Lower leg skin (tissue), 4 donors: Measurements from ENCODE around the gene WFIKKN1. TPM values are rescaled to one million over a fixed set of nuclear protein-coding genes. Genes with fewer than 3 reads are reported as not detected.

ENCODE experiments used
- total RNA-seq, 4 donors: library from RNA; depleted of rRNA; stranded (reverse); fragments of >200 nt; gene quantifications; one replicate each; pipeline ENCODE4 v1.1.0, GENCODE V29; 2016

WFIKKN1 gene
- total RNA-seq, 4 donors from 2014 or later, result 1.3 to 5.0 (median 2.8) TPM

Other genes with a start within 250 kb of the WFIKKN1 start
- 10 to 100 TPM; 13.8 to 30.0 (median 19.4) TPM for gene PGAP6, start 249.0 kb upstream of the WFIKKN1 start, total RNA-seq
- 10 to 100 TPM; 15.4 to 29.8 (median 19.5) TPM for gene NME4, start 233.8 kb upstream of the WFIKKN1 start, total RNA-seq
- gene DECR2, start 229.1 kb upstream of the WFIKKN1 start, total RNA-seq, result 10 to 100 TPM; 14.0 to 21.0 (median 18.8) TPM
- gene RAB11FIP3, start 205.3 kb upstream of the WFIKKN1 start, total RNA-seq, result 10 to 100 TPM; 22.1 to 66.3 (median 27.7) TPM
- gene CAPN15, start 103.3 kb upstream of the WFIKKN1 start, total RNA-seq, result 10 to 100 TPM; 80.8 to 95.5 (median 84.6) TPM
- not detected for gene PRR35, start 70.6 kb upstream of the WFIKKN1 start, total RNA-seq
- 1 to 10 TPM in 1 of 4 donors, under 1 TPM in 3; 0.49 to 1.0 (median 0.57) TPM for gene NHLRC4, start 64.0 kb upstream of the WFIKKN1 start, total RNA-seq
- gene PIGQ, start 61.0 kb upstream of the WFIKKN1 start, total RNA-seq, result 10 to 100 TPM; 33.2 to 46.1 (median 43.5) TPM
- 100 to 1,000 TPM; 103 to 161 (median 122) TPM for gene RAB40C, start 40.9 kb upstream of the WFIKKN1 start, total RNA-seq
- 100 to 1,000 TPM; 108 to 161 (median 111) TPM for gene METTL26, start 5.3 kb downstream of the WFIKKN1 start, total RNA-seq
- gene MCRIP2, start 10.8 kb downstream of the WFIKKN1 start, total RNA-seq, result 10 to 100 TPM; 10.5 to 31.3 (median 23.2) TPM
- gene WDR90, start 18.4 kb downstream of the WFIKKN1 start, total RNA-seq, result 10 to 100 TPM; 11.1 to 32.1 (median 18.9) TPM
- 10 to 100 TPM; 36.1 to 86.7 (median 58.7) TPM for gene RHOT2, start 37.1 kb downstream of the WFIKKN1 start, total RNA-seq
- 1 to 10 TPM; 1.4 to 5.3 (median 2.6) TPM for gene RHBDL1, start 44.7 kb downstream of the WFIKKN1 start, total RNA-seq
- 100 to 1,000 TPM; 195 to 272 (median 198) TPM for gene STUB1, start 49.4 kb downstream of the WFIKKN1 start, total RNA-seq
- gene JMJD8, start 53.3 kb downstream of the WFIKKN1 start, total RNA-seq, result 10 to 100 TPM; 41.8 to 90.5 (median 82.3) TPM
- gene WDR24, start 59.4 kb downstream of the WFIKKN1 start, total RNA-seq, result 10 to 100 TPM; 13.8 to 21.8 (median 15.5) TPM
- 10 to 100 TPM; 18.3 to 33.6 (median 25.2) TPM for gene FBXL16, start 74.8 kb downstream of the WFIKKN1 start, total RNA-seq
- 10 to 100 TPM; 24.2 to 48.4 (median 36.0) TPM for gene METRN, start 84.1 kb downstream of the WFIKKN1 start, total RNA-seq
- 10 to 100 TPM; 24.9 to 42.4 (median 32.1) TPM for gene ANTKMT, start 90.2 kb downstream of the WFIKKN1 start, total RNA-seq
- gene CCDC78, start 95.5 kb downstream of the WFIKKN1 start, total RNA-seq, result under 1 TPM in 2 of 4 donors, not detected in 2; 0.52 to 0.55 TPM
- 1 to 10 TPM; 4.5 to 6.3 (median 6.0) TPM for gene HAGHL, start 96.1 kb downstream of the WFIKKN1 start, total RNA-seq
- gene CIAO3, start 110.0 kb downstream of the WFIKKN1 start, total RNA-seq, result 10 to 100 TPM; 34.7 to 75.8 (median 42.2) TPM
- gene MSLN, start 129.7 kb downstream of the WFIKKN1 start, total RNA-seq, result 1 to 10 TPM in 3 of 4 donors, not detected in 1; 1.1 to 4.3 (median 4.0) TPM
- gene RPUSD1, start 157.4 kb downstream of the WFIKKN1 start, total RNA-seq, result 10 to 100 TPM; 20.2 to 27.9 (median 25.5) TPM
- gene CHTF18, start 157.6 kb downstream of the WFIKKN1 start, total RNA-seq, result 10 to 100 TPM in 3 of 4 donors, 1 to 10 TPM in 1; 4.6 to 23.4 (median 12.2) TPM
- gene GNG13, start 169.7 kb downstream of the WFIKKN1 start, total RNA-seq, result not detected